ENCODE data around the gene EFNB3.

GRCh38 chr17:7667656-7668406 is 37.2 kb upstream of the EFNB3 start:
- TF ChIP-seq CTCF (IDR thresholded peaks at IDR 0.05) (no peak), POLR2A (IDR thresholded peaks at IDR 0.05) (no peak)

All from vagina (tissue), 2 donors.